CD14-positive monocyte (primary cell): ENCODE results near the gene JHY. TPM values are rescaled to one million over a fixed set of nuclear protein-coding genes. Genes with fewer than 3 reads are reported as not detected.

ENCODE experiments used
- DNase-seq, 3 donors: peaks; one replicate each; pipeline ENCODE4 v3.0.0-alpha.2; 2011 to 2022
- H2AFZ ChIP-seq: 2 replicates; pipeline ENCODE4 v1.6.0; 2012; ENCODE audit warnings: mild to moderate bottlenecking, low read depth, low read length, inconsistent platforms; ENCODE audit not compliant: insufficient read depth, poor library complexity, severe bottlenecking
- H3K27ac ChIP-seq, 2 donors: 1 replicate in 1 of 2; 2 replicates in 1 of 2; pipeline ENCODE4 v1.5.1; 2012 to 2013; ENCODE audit warnings: low read length in 2 of 2, control low read depth in 1 of 2, inconsistent platforms in 1 of 2, low read depth in 1 of 2, mild to moderate bottlenecking in 1 of 2
- H3K27me3 ChIP-seq, 2 donors: one replicate each; pipeline versions ENCODE4 v1.6.0 to v1.6.1; 2011 to 2013; ENCODE audit warnings: low read length in 2 of 2; ENCODE audit not compliant: control insufficient read depth in 2 of 2, insufficient read depth in 2 of 2
- H3K36me3 ChIP-seq, 2 donors: replicated peaks in 1 of 2; 1 replicate in 1 of 2; 2 replicates in 1 of 2; pipeline versions ENCODE4 v1.5.1 to v1.6.1; 2012 to 2013; ENCODE audit warnings: low read length in 2 of 2, control low read depth in 1 of 2, inconsistent platforms in 1 of 2, mild to moderate bottlenecking in 1 of 2; ENCODE audit not compliant: insufficient read depth in 2 of 2, control insufficient read depth in 1 of 2
- H3K4me1 ChIP-seq, 2 donors: 1 replicate in 1 of 2; 2 replicates in 1 of 2; pipeline versions ENCODE4 v1.5.1 to v1.6.1; 2012 to 2013; ENCODE audit warnings: low read length in 2 of 2, control low read depth in 1 of 2, inconsistent platforms in 1 of 2, mild to moderate bottlenecking in 1 of 2, moderate library complexity in 1 of 2; ENCODE audit not compliant: insufficient read depth in 2 of 2, control insufficient read depth in 1 of 2
- H3K4me2 ChIP-seq: replicated peaks from 2 replicates; pipeline ENCODE3; 2012; ENCODE audit warnings: low read length, moderate library complexity, mild to moderate bottlenecking; ENCODE audit not compliant: poor library complexity, severe bottlenecking; ENCODE audit errors: extremely low read depth
- H3K4me3 ChIP-seq, 3 experiments: fragments of 200-600 bp in 1 of 3; sonication (generic) in 1 of 3; replicated peaks in 1 of 3; 1 replicate in 2 of 3; 2 replicates in 1 of 3; pipeline ENCODE4 v1.5.1; 2011 to 2013; ENCODE audit warnings: low read length in 3 of 3, mild to moderate bottlenecking in 3 of 3, control low read depth in 2 of 3, low read depth in 2 of 3, inconsistent platforms in 1 of 3, moderate library complexity in 1 of 3
- H3K79me2 ChIP-seq: 2 replicates; pipeline ENCODE4 v1.6.0; 2012; ENCODE audit warnings: mild to moderate bottlenecking, control low read depth, inconsistent platforms, low read length, moderate library complexity; ENCODE audit not compliant: insufficient read depth
- H3K9ac ChIP-seq: 2 replicates; pipeline ENCODE4 v1.6.0; 2017; ENCODE audit warnings: low read length, mild to moderate bottlenecking; ENCODE audit not compliant: insufficient read depth, poor library complexity, severe bottlenecking
- H3K9me3 ChIP-seq, 2 donors: replicated peaks in 1 of 2; 1 replicate in 1 of 2; 2 replicates in 1 of 2; pipeline versions ENCODE4 v1.5.1 to v1.6.1; 2012 to 2013; ENCODE audit warnings: low read length in 2 of 2, control low read depth in 1 of 2; ENCODE audit not compliant: control insufficient read depth in 1 of 2, insufficient read depth in 1 of 2
- H4K20me1 ChIP-seq: 2 replicates; pipeline ENCODE4 v1.6.0; 2012; ENCODE audit warnings: mild to moderate bottlenecking, low read length, control low read depth, moderate library complexity; ENCODE audit not compliant: insufficient read depth
- H3K27ac Mint-ChIP-seq, 7 donors: one replicate each; pipeline ENCODE4 v1.8.0; 2020; ENCODE audit warnings: mild to moderate bottlenecking in 7 of 7, mixed read lengths in 7 of 7, moderate library complexity in 6 of 7, inconsistent platforms in 2 of 7
- H3K27me3 Mint-ChIP-seq, 3 donors: one replicate each; pipeline ENCODE4 v1.8.0; 2021 to 2022; ENCODE audit warnings: low read depth in 3 of 3, mild to moderate bottlenecking in 3 of 3, mixed read lengths in 3 of 3, moderate library complexity in 3 of 3, inconsistent platforms in 1 of 3
- H3K36me3 Mint-ChIP-seq, 2 donors: one replicate each; pipeline ENCODE4 v1.8.0; 2020; ENCODE audit warnings: mixed read lengths in 2 of 2, inconsistent platforms in 1 of 2, mild to moderate bottlenecking in 1 of 2
- H3K4me1 Mint-ChIP-seq: one replicate; pipeline ENCODE4 v1.8.0; 2020; ENCODE audit warnings: mild to moderate bottlenecking, mixed read lengths
- H3K4me3 Mint-ChIP-seq, 2 donors: one replicate each; pipeline ENCODE4 v1.8.0; 2020; ENCODE audit warnings: mild to moderate bottlenecking in 2 of 2, mixed read lengths in 2 of 2, moderate library complexity in 1 of 2
- H3K9me3 Mint-ChIP-seq, 7 donors: one replicate each; pipeline ENCODE4 v1.8.0; 2020 to 2022; ENCODE audit warnings: mixed read lengths in 7 of 7, mild to moderate bottlenecking in 6 of 7, moderate library complexity in 6 of 7, inconsistent platforms in 2 of 7
- CTCF ChIP-seq: fragments of 200-600 bp; IDR thresholded peaks from one replicate; pipeline ENCODE4 v1.8.0; 2022; ENCODE audit warnings: antibody characterized with exemption, mild to moderate bottlenecking
- WGBS: methylation state at CpG from one replicate; pipeline ENCODE4 v1.1.5; 2013; ENCODE audit warnings: missing lambda C conversion rate; ENCODE audit not compliant: insufficient coverage; 5-methylcytosine and 5-hydroxymethylcytosine counted together
- intact Hi-C, 2 donors: fragments of 100-400 bp; cut with micrococcal nuclease; formaldehyde crosslinking; loops; one replicate each; pipeline versions ENCODE4 v1.15.0 to v1.15.1; 2023
- polyA plus RNA-seq, 3 donors: library from polyadenylated mRNA; depleted of rRNA in 1 of 3; unstranded in 2 of 3; stranded (reverse) in 1 of 3; fragments of 300-500 nt in 2 of 3; fragments of >200 nt in 1 of 3; fragmentation: Illumina TruSeq in 2 of 3; gene quantifications; 1 replicate in 2 of 3; 2 replicates in 1 of 3; pipeline ENCODE4 v1.2.3, GENCODE V29; 2012 to 2021

The JHY gene
- polyA plus RNA-seq, 3 donors, result 0.68 to 0.91 (median 0.89) TPM

DNA sequence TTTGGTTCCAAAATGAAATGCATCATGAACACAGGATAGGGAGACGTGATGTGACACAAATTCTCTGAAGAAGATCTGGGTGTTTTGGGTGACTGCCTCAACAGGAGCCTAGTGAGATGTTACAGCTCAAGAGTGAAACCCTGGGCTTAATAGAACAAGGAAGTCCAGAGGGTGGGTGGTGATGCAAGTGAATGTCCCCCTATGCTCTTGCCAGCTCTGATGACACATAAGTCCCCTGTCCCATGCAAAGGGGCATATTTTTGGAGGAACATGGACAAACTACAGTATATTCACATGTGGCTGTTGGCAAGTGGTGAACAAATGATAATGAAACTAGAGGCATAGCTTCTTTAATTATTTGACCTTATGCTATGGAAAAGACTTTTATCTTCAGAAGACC, 35.1 kb upstream of the JHY start:
- Mint-ChIP-seq H3K27ac (peak overlapping the region in 2 of 7 donors; percentile 47 to 62), H3K36me3 (no peaks in the 10 kb centered on the region), H3K9me3 (peaks cover 0 to 4% (median 0%) of the 10 kb centered on the region in 7 donors), H3K4me1 (peaks cover 34% of the 10 kb centered on the region), H3K4me3 (no peak overlapping the region), H3K27me3 (peaks cover 3 to 6% (median 4%) of the 10 kb centered on the region in 3 donors)
- H3K4me3 ChIP-seq, result no peak overlapping the region
- no peaks in the 10 kb centered on the region for H4K20me1 ChIP-seq
- no peak overlapping the region for H3K4me2 ChIP-seq
- peaks cover 0 to 2% of the 10 kb centered on the region in 2 donors for H3K27me3 ChIP-seq
- H3K36me3 ChIP-seq, result no peaks in the 10 kb centered on the region
- no peak overlapping the region for H3K9ac ChIP-seq
- H3K9me3 ChIP-seq, result no peaks in the 10 kb centered on the region
- no peak for TF ChIP-seq CTCF
- no peaks in the 10 kb centered on the region for H3K79me2 ChIP-seq
- no peak overlapping the region for H3K27ac ChIP-seq
- peaks cover 19 to 28% of the 10 kb centered on the region in 2 donors for H3K4me1 ChIP-seq
- peak; percentile 52 to 81 (median 67) for DNase-seq
- H2AFZ ChIP-seq, result no peak overlapping the region
- intact Hi-C loops, result loop anchor here in 1 of 2 donors (10.0 kb wide), 1 partner anchor 223 kb away; no protein-coding TSS in a partner anchor
- WGBS, result 80% methylated on average over 1 of the region's 1 CpG

GRCh38 chr11:122848186-122848585, 34.4 kb upstream of the JHY start:
- H3K4me2 ChIP-seq, result no peak overlapping the region
- Mint-ChIP-seq H3K9me3 (peaks cover 0 to 3% (median 0%) of the 10 kb centered on the region in 7 donors), H3K36me3 (no peaks in the 10 kb centered on the region), H3K27ac (peak overlapping the region in 2 of 7 donors; percentile 33 to 58), H3K4me3 (no peak overlapping the region), H3K27me3 (peaks cover 2 to 6% (median 4%) of the 10 kb centered on the region in 3 donors), H3K4me1 (peaks cover 41% of the 10 kb centered on the region)
- H3K27ac ChIP-seq, result no peak overlapping the region
- H2AFZ ChIP-seq, result no peak overlapping the region
- H3K4me3 ChIP-seq, result no peak overlapping the region
- intact Hi-C loops, result loop anchor here in 1 of 2 donors (10.0 kb wide), 1 partner anchor 223 kb away; no protein-coding TSS in a partner anchor
- no CpG with 5 or more reads among the region's 1 CpG for WGBS
- DNase-seq, result no peak
- H3K9me3 ChIP-seq, result no peaks in the 10 kb centered on the region
- H4K20me1 ChIP-seq, result no peaks in the 10 kb centered on the region
- no peak for TF ChIP-seq CTCF
- H3K36me3 ChIP-seq, result no peaks in the 10 kb centered on the region
- H3K4me1 ChIP-seq, result peaks cover 26 to 35% of the 10 kb centered on the region in 2 donors
- no peaks in the 10 kb centered on the region for H3K79me2 ChIP-seq
- no peak overlapping the region for H3K9ac ChIP-seq
- peaks cover 0 to 2% of the 10 kb centered on the region in 2 donors for H3K27me3 ChIP-seq
